Subcutaneous adipose tissue (tissue), 4 donors: Measurements from ENCODE around the gene AIFM1. TPM values are rescaled to one million over a fixed set of nuclear protein-coding genes. Genes with fewer than 3 reads are reported as not detected.

Source experiments
- total RNA-seq, 4 donors: library from RNA; depleted of rRNA; stranded (reverse); fragments of >200 nt; gene quantifications; one replicate each; pipeline ENCODE4 v1.1.0, GENCODE V29; 2016
- TF ChIP-seq, protein P1 (sequence below): fragments of 450-650 bp; IDR thresholded peaks from one replicate; pipeline ENCODE4 v1.5.1; 2016; ENCODE audit warnings: low read depth, mild to moderate bottlenecking, control low read depth, antibody characterized with exemption, moderate library complexity

The AIFM1 gene
- total RNA-seq: 10 to 100 TPM; 19.8 to 26.4 (median 22.4) TPM

GRCh38 chrX:130165703-130166502, at the start of gene AIFM1:
Gene AIFM1, minus strand, starts transcription at chrX:130165841. Its CDS starts 185 bp downstream, at chrX:130165656.
- TF ChIP-seq, protein P1, sequence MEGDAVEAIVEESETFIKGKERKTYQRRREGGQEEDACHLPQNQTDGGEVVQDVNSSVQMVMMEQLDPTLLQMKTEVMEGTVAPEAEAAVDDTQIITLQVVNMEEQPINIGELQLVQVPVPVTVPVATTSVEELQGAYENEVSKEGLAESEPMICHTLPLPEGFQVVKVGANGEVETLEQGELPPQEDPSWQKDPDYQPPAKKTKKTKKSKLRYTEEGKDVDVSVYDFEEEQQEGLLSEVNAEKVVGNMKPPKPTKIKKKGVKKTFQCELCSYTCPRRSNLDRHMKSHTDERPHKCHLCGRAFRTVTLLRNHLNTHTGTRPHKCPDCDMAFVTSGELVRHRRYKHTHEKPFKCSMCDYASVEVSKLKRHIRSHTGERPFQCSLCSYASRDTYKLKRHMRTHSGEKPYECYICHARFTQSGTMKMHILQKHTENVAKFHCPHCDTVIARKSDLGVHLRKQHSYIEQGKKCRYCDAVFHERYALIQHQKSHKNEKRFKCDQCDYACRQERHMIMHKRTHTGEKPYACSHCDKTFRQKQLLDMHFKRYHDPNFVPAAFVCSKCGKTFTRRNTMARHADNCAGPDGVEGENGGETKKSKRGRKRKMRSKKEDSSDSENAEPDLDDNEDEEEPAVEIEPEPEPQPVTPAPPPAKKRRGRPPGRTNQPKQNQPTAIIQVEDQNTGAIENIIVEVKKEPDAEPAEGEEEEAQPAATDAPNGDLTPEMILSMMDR: no peak

DNA sequence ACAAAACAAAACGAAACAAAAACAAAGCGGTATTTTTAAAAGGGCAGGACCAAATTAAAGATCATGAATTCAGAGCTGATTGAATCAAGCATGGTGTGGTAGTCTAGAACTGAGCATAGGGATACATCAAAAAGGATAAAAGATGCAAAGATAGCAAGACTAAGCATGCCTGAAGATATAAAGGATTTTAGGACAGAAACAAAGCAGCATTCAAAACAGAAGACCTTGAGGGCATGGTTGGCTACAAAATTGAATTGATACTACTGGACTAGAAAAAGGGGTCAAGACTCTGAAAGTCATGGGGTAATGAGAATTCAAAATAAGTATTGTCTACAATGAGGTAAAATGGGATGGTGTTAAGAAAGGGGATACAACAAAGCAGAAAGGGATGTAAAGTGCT, 47.7 kb upstream of the AIFM1 start:
- TF ChIP-seq, protein P1: no peak

GRCh38 chrX:130212371-130212770, 46.7 kb upstream of the AIFM1 start:
- TF ChIP-seq, protein P1: no peak

GRCh38 chrX:130211415-130212186, 46.0 kb upstream of the AIFM1 start:
- TF ChIP-seq, protein P1: no peak

DNA sequence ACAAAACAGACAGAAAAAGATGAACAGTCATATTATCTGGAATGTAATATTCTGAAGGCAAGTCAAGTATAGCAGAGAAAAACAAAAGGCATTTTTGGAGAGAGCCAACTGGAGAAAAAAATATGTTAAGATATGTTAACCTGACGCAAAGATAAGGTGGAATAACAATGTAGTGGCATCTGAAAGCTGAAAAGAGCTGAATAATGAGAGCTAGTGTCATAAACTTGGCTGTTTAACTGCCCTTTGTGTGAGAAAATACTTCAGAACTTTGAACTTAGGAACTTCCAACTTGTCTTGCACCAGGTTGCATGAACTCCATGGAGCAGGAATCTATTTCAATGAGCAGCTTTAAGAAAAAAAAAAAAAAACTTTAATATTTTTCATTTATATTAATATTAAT, 39.0 kb upstream of the AIFM1 start:
- TF ChIP-seq, protein P1: no peak

DNA sequence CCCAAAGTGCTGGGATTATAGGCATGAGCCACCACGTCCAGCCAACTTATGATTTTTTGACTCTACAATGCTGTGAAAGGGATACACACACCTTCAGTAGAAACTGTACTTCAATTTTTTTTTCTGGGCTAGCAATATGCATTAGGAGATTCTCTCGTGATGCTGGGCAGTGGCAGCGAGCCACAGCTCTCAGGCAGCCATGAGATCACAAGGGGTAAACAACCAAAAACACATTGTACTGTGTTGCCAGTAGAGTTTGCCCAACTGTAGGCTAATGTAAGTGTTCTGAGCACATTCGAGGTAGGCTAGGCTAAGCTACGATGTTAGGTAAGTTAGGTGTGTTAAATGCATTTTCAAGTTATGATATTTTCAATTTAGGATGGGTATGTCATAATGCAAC, 31.8 kb upstream of the AIFM1 start:
- TF ChIP-seq, protein P1: no peak

DNA sequence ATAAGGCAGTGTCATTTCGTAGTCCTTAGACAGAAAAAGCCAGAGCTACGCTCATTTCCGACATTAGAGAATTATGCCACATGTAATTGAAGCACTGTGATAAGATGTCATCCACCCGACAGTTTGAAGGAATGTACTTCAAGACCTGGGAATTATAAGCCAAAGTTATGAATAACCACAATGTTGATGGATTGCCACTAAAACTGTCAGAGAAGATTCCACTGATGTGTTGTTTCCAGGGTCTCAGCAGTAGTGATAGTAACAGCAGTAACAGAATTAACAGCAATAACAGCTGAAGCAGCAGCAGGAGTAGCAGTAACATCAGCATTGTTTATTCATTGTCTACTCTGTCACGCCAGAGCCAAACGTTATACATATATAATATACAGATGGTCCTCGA, 30.8 kb upstream of the AIFM1 start:
- TF ChIP-seq, protein P1: no peak
